HEK293T (cell line): ENCODE measurements around the gene NBEA.

Experiments used
- CTCF ChIA-PET: fragments of 350-600 bp; formaldehyde crosslinking; extraction: SDS; loops from one replicate; lab custom pipeline; 2021; ENCODE audit warnings: antibody characterized with exemption, inconsistent platforms; lab: Yijun Ruan, JAX
- POLR2A ChIA-PET: fragments of 350-600 bp; formaldehyde crosslinking; extraction: SDS; loops from one replicate; lab custom pipeline; 2020; ENCODE audit warnings: antibody characterized with exemption, inconsistent platforms; lab: Yijun Ruan, JAX
- DNase-seq: peaks from one replicate; pipeline ENCODE4 v3.0.0; 2012; ENCODE audit warnings: mixed read lengths; ENCODE audit errors: extremely low spot score
- ARNT ChIP-seq: fragments of 450-650 bp; IDR thresholded peaks from 2 replicates; pipeline ENCODE4 v1.6.1; 2017; ENCODE audit warnings: mild to moderate bottlenecking
- BHLHE40 ChIP-seq: fragments of 450-650 bp; IDR thresholded peaks from 2 replicates; pipeline ENCODE4 v1.6.1; 2016; ENCODE audit warnings: mild to moderate bottlenecking, moderate library complexity, borderline replicate concordance
- CTBP1 ChIP-seq: fragments of 450-650 bp; IDR thresholded peaks from 2 replicates; pipeline ENCODE4 v1.6.1; 2016; ENCODE audit warnings: borderline replicate concordance
- ELF4 ChIP-seq: fragments of 450-650 bp; IDR thresholded peaks from 2 replicates; pipeline ENCODE4 v1.6.1; 2017; ENCODE audit warnings: antibody characterized with exemption
- FOXA1 ChIP-seq: fragments of 450-650 bp; IDR thresholded peaks from 2 replicates; pipeline ENCODE4 v1.6.1; 2016; ENCODE audit warnings: mild to moderate bottlenecking
- FOXK2 ChIP-seq: fragments of 450-650 bp; IDR thresholded peaks from 2 replicates; pipeline ENCODE4 v1.6.1; 2016; ENCODE audit warnings: mild to moderate bottlenecking
- FOXM1 ChIP-seq: fragments of 450-650 bp; IDR thresholded peaks from 2 replicates; pipeline ENCODE4 v1.6.1; 2017; ENCODE audit warnings: mild to moderate bottlenecking, borderline replicate concordance
- HDGF ChIP-seq: fragments of 450-650 bp; IDR thresholded peaks from 2 replicates; pipeline ENCODE4 v1.6.1; 2017; ENCODE audit warnings: antibody characterized with exemption, borderline replicate concordance
- L3MBTL2 ChIP-seq: fragments of 450-650 bp; conservative IDR thresholded peaks from 2 replicates; pipeline ENCODE4 v1.6.1; 2016; ENCODE audit warnings: mild to moderate bottlenecking
- LEF1 ChIP-seq: fragments of 450-650 bp; IDR thresholded peaks from 2 replicates; pipeline ENCODE4 v1.6.1; 2017; ENCODE audit warnings: mild to moderate bottlenecking, borderline replicate concordance
- NFRKB ChIP-seq: fragments of 450-650 bp; IDR thresholded peaks from 2 replicates; pipeline ENCODE4 v1.6.1; 2016; ENCODE audit warnings: mild to moderate bottlenecking, moderate library complexity
- PKNOX1 ChIP-seq: fragments of 450-650 bp; IDR thresholded peaks from 2 replicates; pipeline ENCODE4 v1.6.1; 2016
- SP1 ChIP-seq: fragments of 450-650 bp; IDR thresholded peaks from 2 replicates; pipeline ENCODE4 v1.6.1; 2017
- SUZ12 ChIP-seq: fragments of 450-650 bp; IDR thresholded peaks from 2 replicates; pipeline ENCODE4 v1.6.1; 2016; ENCODE audit warnings: mild to moderate bottlenecking
- TARDBP ChIP-seq: fragments of 450-650 bp; IDR thresholded peaks from 2 replicates; pipeline ENCODE4 v1.6.1; 2016
- ZNF384 ChIP-seq: fragments of 450-650 bp; IDR thresholded peaks from 2 replicates; pipeline ENCODE4 v1.6.1; 2016

The NBEA gene

GRCh38 chr13:35714588-35715377 lies 772.7 kb downstream of the NBEA start:
- DNase-seq, result no peak
- CTCF ChIA-PET, result no interaction called here
- POLR2A ChIA-PET, result no interaction called here
- TF ChIP-seq LEF1, result no peak
- no peak for TF ChIP-seq SP1
- TF ChIP-seq FOXM1, result no peak
- TF ChIP-seq HDGF, result no peak
- no peak for TF ChIP-seq ZNF384
- TF ChIP-seq NFRKB, result no peak

GRCh38 chr13:35716186-35716585 lies 774.1 kb downstream of the NBEA start:
- ChIA-PET CTCF (interaction anchor here (0.6 kb wide), 1 partner anchor 136 kb away, joined by 3 read pairs; no protein-coding TSS in a partner anchor), POLR2A (no interaction called here)
- DNase-seq, result no peak
- no peak for TF ChIP-seq FOXM1
- TF ChIP-seq PKNOX1, result no peak

GRCh38 chr13:35716729-35717128 lies 774.7 kb downstream of the NBEA start:
- TF ChIP-seq L3MBTL2 (no peak), FOXK2 (no peak), ELF4 (no peak)
- POLR2A ChIA-PET, result no interaction called here
- CTCF ChIA-PET, result interaction anchor here (0.6 kb wide), 1 partner anchor 137 kb away, joined by 3 read pairs; no protein-coding TSS in a partner anchor
- no peak for DNase-seq

GRCh38 chr13:35718084-35718483 lies 776.0 kb downstream of the NBEA start:
- TF ChIP-seq FOXM1 (no peak), ARNT (no peak), SP1 (no peak), HDGF (no peak), CTBP1 (no peak), SUZ12 (no peak), ELF4 (no peak), TARDBP (no peak)
- DNase-seq, result peak; percentile 18
- ChIA-PET CTCF (no interaction called here), POLR2A (no interaction called here)

DNA sequence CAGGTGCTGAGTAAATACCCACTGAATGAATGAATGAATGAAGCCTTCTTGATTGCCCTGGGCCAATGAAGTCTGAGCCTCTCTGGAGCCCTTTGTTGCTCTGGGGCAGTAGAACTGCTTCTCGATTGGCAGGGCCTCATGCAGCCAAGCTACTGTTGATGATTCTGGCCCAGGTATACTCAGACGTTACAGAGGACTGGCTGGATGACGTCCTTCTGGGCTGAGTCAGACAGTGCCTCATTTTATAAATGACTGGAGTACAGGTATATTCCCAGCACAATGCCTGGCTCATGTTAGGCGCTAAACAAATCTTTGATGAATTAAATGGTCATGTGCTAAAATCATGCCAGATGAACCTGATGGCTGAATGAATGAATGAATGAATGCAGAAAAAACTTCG lies 778.2 kb downstream of the NBEA start:
- TF ChIP-seq LEF1 (no peak), SUZ12 (no peak), FOXK2 (no peak), CTBP1 (no peak), FOXA1 (no peak), TARDBP (no peak), ZNF384 (no peak), HDGF (no peak), ELF4 (no peak), NFRKB (no peak), L3MBTL2 (no peak), BHLHE40 (no peak), ARNT (no peak), FOXM1 (no peak)
- no peak for DNase-seq
- POLR2A ChIA-PET, result no interaction called here
- CTCF ChIA-PET, result no interaction called here

DNA sequence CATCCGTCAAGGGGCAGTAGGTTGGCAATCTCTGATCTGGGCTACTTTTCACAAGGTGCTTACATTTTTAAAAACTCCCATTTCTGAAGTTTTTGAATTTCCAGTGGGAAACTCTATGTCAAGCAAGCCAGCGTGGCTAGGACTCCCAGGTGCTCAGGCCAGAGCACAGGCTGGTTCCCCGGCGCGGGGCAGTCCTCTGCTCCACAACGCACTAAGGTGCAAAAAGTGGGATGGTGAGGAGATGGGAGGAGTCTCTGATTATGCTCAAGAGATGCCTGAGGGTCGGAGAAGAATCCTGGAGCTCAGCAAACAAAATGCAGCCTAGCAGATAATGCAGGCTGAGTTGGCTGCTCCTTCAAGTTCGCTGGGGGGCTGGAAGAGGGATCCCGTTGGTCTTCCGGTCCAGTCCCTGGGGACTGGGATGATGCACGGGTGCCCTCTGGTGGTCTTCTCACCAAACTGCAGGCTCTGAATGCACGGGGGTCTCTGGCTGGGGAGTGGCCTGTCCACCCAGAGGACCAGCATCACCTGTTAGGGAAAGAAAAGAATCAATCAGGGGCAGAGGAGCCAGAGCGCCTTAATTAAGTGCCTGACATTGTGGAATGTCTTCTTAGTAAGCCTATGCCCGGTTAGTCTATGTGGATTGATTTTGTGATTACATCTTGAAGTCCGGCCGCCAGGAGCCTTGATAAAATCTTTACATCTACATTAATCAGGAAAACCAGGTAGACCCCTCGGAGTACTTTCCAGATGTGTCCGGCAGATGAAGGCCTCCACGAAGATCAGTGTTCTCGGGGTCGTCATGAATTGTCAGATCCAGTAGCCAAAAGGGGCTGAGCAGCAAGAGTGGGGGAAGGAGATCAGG lies 778.9 kb downstream of the NBEA start:
- CTCF ChIA-PET, result no interaction called here
- DNase-seq, result peak; percentile 83
- TF ChIP-seq ZNF384 (no peak), BHLHE40 (no peak), FOXA1 (no peak), CTBP1 (no peak), TARDBP (no peak), FOXK2 (no peak), HDGF (no peak), FOXM1 (no peak), LEF1 (no peak), PKNOX1 (no peak), ELF4 (no peak), ARNT (no peak), SP1 (no peak), L3MBTL2 (no peak), SUZ12 (no peak), NFRKB (no peak)
- POLR2A ChIA-PET, result no interaction called here
